Skeletal muscle satellite cell (primary cell): ENCODE results near the gene PFKFB2.

Source experiments
- H3K27me3 ChIP-seq: 2 replicates; pipeline ENCODE4 v1.7.0; 2013; ENCODE audit warnings: low read length; ENCODE audit not compliant: control insufficient read depth, insufficient read depth
- H3K36me3 ChIP-seq: 2 replicates; pipeline ENCODE4 v1.7.0; 2013; ENCODE audit warnings: mild to moderate bottlenecking, control low read depth, low read length; ENCODE audit not compliant: insufficient read depth
- H3K4me1 ChIP-seq: 2 replicates; pipeline ENCODE4 v1.7.0; 2013; ENCODE audit warnings: low read length; ENCODE audit not compliant: control insufficient read depth, insufficient read depth
- H3K4me2 ChIP-seq: 2 replicates; pipeline ENCODE4 v1.7.0; 2013; ENCODE audit warnings: mild to moderate bottlenecking, low read length
- H3K4me3 ChIP-seq: 2 replicates; pipeline ENCODE4 v1.7.0; 2013; ENCODE audit warnings: low read length
- H3K9ac ChIP-seq: 2 replicates; pipeline ENCODE4 v1.7.0; 2013; ENCODE audit warnings: mild to moderate bottlenecking, low read depth, low read length, moderate library complexity
- H3K9me3 ChIP-seq: replicated peaks from 2 replicates; pipeline ENCODE4 v1.7.0; 2013; ENCODE audit warnings: mild to moderate bottlenecking, control low read depth, low read length

PFKFB2 gene

GRCh38 chr1:207024202-207025145 is 28.6 kb upstream of the PFKFB2 start:
- Histone ChIP-seq H3K36me3 (no peaks in the 10 kb centered on the region), H3K27me3 (no peaks in the 10 kb centered on the region), H3K4me1 (peaks cover 55% of the 10 kb centered on the region), H3K9me3 (no peaks in the 10 kb centered on the region), H3K4me2 (no peak overlapping the region), H3K4me3 (no peak overlapping the region), H3K9ac (peak overlapping the region; percentile 13)

- H3K36me3 ChIP-seq: no peaks in the 10 kb centered on the region
- H3K27me3 ChIP-seq: no peaks in the 10 kb centered on the region
- no peak overlapping the region for H3K4me2 ChIP-seq
- H3K4me3 ChIP-seq: no peak overlapping the region
- H3K4me1 ChIP-seq: peaks cover 50% of the 10 kb centered on the region
- no peaks in the 10 kb centered on the region for H3K9me3 ChIP-seq
- H3K9ac ChIP-seq: peak overlapping the region; percentile 60
These were observed 27.8 kb upstream of the PFKFB2 start for GRCh38 chr1:207025146-207025880.

GRCh38 chr1:207026104-207026534 is 27.0 kb upstream of the PFKFB2 start:
- Histone ChIP-seq H3K27me3 (no peaks in the 10 kb centered on the region), H3K9me3 (no peaks in the 10 kb centered on the region), H3K4me2 (peak overlapping the region; percentile 5), H3K36me3 (no peaks in the 10 kb centered on the region), H3K4me3 (no peak overlapping the region), H3K9ac (peak overlapping the region; percentile 54), H3K4me1 (peaks cover 42% of the 10 kb centered on the region)

- Histone ChIP-seq H3K27me3 (no peaks in the 10 kb centered on the region), H3K9ac (no peak overlapping the region), H3K9me3 (no peaks in the 10 kb centered on the region), H3K4me2 (no peak overlapping the region), H3K36me3 (no peaks in the 10 kb centered on the region), H3K4me3 (no peak overlapping the region), H3K4me1 (peaks cover 35% of the 10 kb centered on the region)
These were observed 25.8 kb upstream of the PFKFB2 start for GRCh38 chr1:207027206-207027777.

GRCh38 chr1:207027921-207028320 is 25.2 kb upstream of the PFKFB2 start:
- Histone ChIP-seq H3K27me3 (no peaks in the 10 kb centered on the region), H3K4me2 (no peak overlapping the region), H3K9ac (no peak overlapping the region), H3K36me3 (no peaks in the 10 kb centered on the region), H3K4me3 (no peak overlapping the region), H3K4me1 (peaks cover 35% of the 10 kb centered on the region), H3K9me3 (no peaks in the 10 kb centered on the region)

- peaks cover 35% of the 10 kb centered on the region for H3K4me1 ChIP-seq
These were observed 24.0 kb upstream of the PFKFB2 start for GRCh38 chr1:207028884-207029650.

GRCh38 chr1:207029701-207030521 is 23.2 kb upstream of the PFKFB2 start:
- Histone ChIP-seq H3K27me3 (no peaks in the 10 kb centered on the region), H3K4me3 (no peak overlapping the region), H3K4me2 (no peak overlapping the region), H3K9me3 (no peaks in the 10 kb centered on the region), H3K36me3 (no peaks in the 10 kb centered on the region), H3K4me1 (peaks cover 31% of the 10 kb centered on the region), H3K9ac (no peak overlapping the region)

More at GRCh38 chr1:207028884-207029650, 24.0 kb upstream of the PFKFB2 start:
- no peaks in the 10 kb centered on the region for H3K27me3 ChIP-seq
- no peaks in the 10 kb centered on the region for H3K36me3 ChIP-seq
- no peak overlapping the region for H3K4me2 ChIP-seq
- no peaks in the 10 kb centered on the region for H3K9me3 ChIP-seq
- H3K9ac ChIP-seq: no peak overlapping the region
- no peak overlapping the region for H3K4me3 ChIP-seq

GRCh38 chr1:207030522-207031009 is 22.5 kb upstream of the PFKFB2 start:
- Histone ChIP-seq H3K4me2 (no peak overlapping the region), H3K36me3 (no peaks in the 10 kb centered on the region), H3K4me1 (peaks cover 31% of the 10 kb centered on the region), H3K4me3 (no peak overlapping the region), H3K9ac (no peak overlapping the region), H3K9me3 (no peaks in the 10 kb centered on the region), H3K27me3 (no peaks in the 10 kb centered on the region)

- peaks cover 26% of the 10 kb centered on the region for H3K4me1 ChIP-seq
- no peaks in the 10 kb centered on the region for H3K9me3 ChIP-seq
- H3K36me3 ChIP-seq: no peaks in the 10 kb centered on the region
- no peak overlapping the region for H3K9ac ChIP-seq
- H3K4me2 ChIP-seq: no peak overlapping the region
- no peaks in the 10 kb centered on the region for H3K27me3 ChIP-seq
- no peak overlapping the region for H3K4me3 ChIP-seq
These were observed 22.1 kb upstream of the PFKFB2 start for GRCh38 chr1:207031016-207031415.

GRCh38 chr1:207031632-207032264 is 21.3 kb upstream of the PFKFB2 start:
- Histone ChIP-seq H3K4me2 (no peak overlapping the region), H3K27me3 (no peaks in the 10 kb centered on the region), H3K9ac (no peak overlapping the region), H3K36me3 (no peaks in the 10 kb centered on the region), H3K4me3 (no peak overlapping the region), H3K9me3 (no peaks in the 10 kb centered on the region), H3K4me1 (peaks cover 19% of the 10 kb centered on the region)
